GM23338 (cell line): Measurements from ENCODE around the gene UBASH3B. TPM values are rescaled to one million over a fixed set of nuclear protein-coding genes. Genes with fewer than 3 reads are reported as not detected.

ENCODE experiments used
- ATAC-seq: fragments of 200-7000 bp; cut with Tn5 transposase; 3 replicates; pipeline ENCODE4 v1.9.1; 2020
- DNase-seq: peaks from one replicate; pipeline ENCODE4 v3.0.0-alpha.2; 2015; ENCODE audit warnings: low spot score
- H2AFZ ChIP-seq: fragments of 200-600 bp; sonication (generic); 2 replicates; pipeline ENCODE4 v1.8.0; 2016; ENCODE audit warnings: antibody characterized with exemption, mild to moderate bottlenecking, moderate library complexity
- H3F3A ChIP-seq: fragments of 200-600 bp; sonication (generic); replicated peaks from 2 replicates; pipeline ENCODE4 v1.8.0; 2017; ENCODE audit warnings: antibody characterized with exemption, mixed run types, low read depth
- H3K27ac ChIP-seq: fragments of 200-600 bp; sonication (generic); 2 replicates; pipeline ENCODE4 v1.6.1; 2016; ENCODE audit warnings: low read depth
- H3K27me3 ChIP-seq: fragments of 200-600 bp; sonication (generic); 2 replicates; pipeline ENCODE4 v1.8.0; 2016; ENCODE audit warnings: mild to moderate bottlenecking, mixed run types, moderate library complexity; ENCODE audit not compliant: insufficient read depth
- H3K36me3 ChIP-seq: fragments of 200-600 bp; sonication (generic); 2 replicates; pipeline ENCODE4 v1.8.0; 2016; ENCODE audit warnings: mild to moderate bottlenecking; ENCODE audit not compliant: insufficient read depth
- H3K4me1 ChIP-seq: fragments of 200-600 bp; sonication (generic); 2 replicates; pipeline ENCODE4 v1.8.0; 2016; ENCODE audit warnings: mild to moderate bottlenecking, moderate library complexity; ENCODE audit not compliant: insufficient read depth
- H3K4me2 ChIP-seq: fragments of 200-600 bp; sonication (generic); 2 replicates; pipeline ENCODE4 v1.7.1; 2017; ENCODE audit warnings: mixed run types
- H3K4me3 ChIP-seq: fragments of 200-600 bp; sonication (generic); 2 replicates; pipeline ENCODE4 v1.6.1; 2016; ENCODE audit warnings: mixed run types
- H3K79me2 ChIP-seq: fragments of 200-600 bp; sonication (generic); replicated peaks from 2 replicates; pipeline ENCODE4 v1.8.0; 2017; ENCODE audit warnings: mild to moderate bottlenecking; ENCODE audit not compliant: insufficient read depth
- H3K9me2 ChIP-seq: fragments of 200-600 bp; sonication (generic); 2 replicates; pipeline ENCODE4 v1.8.0; 2017; ENCODE audit not compliant: insufficient read depth
- H4K20me1 ChIP-seq: fragments of 200-600 bp; sonication (generic); replicated peaks from 2 replicates; pipeline ENCODE4 v1.8.0; 2017; ENCODE audit warnings: mild to moderate bottlenecking; ENCODE audit not compliant: insufficient read depth
- H3K27ac Mint-ChIP-seq: 2 replicates; pipeline ENCODE4 v1.8.0; 2020; ENCODE audit warnings: inconsistent platforms, mild to moderate bottlenecking, moderate library complexity, mixed read lengths
- H3K27me3 Mint-ChIP-seq: 3 replicates; pipeline ENCODE4 v1.8.0; 2022; ENCODE audit warnings: low read depth, mild to moderate bottlenecking, moderate library complexity, mixed read lengths, inconsistent platforms; ENCODE audit not compliant: insufficient read depth, poor library complexity
- H3K36me3 Mint-ChIP-seq: 3 replicates; pipeline ENCODE4 v1.8.0; 2021; ENCODE audit warnings: low read depth, mild to moderate bottlenecking, inconsistent platforms, moderate library complexity, mixed read lengths
- H3K4me1 Mint-ChIP-seq: 3 replicates; pipeline ENCODE4 v1.8.0; 2020; ENCODE audit warnings: mild to moderate bottlenecking, inconsistent platforms, mixed read lengths
- H3K4me3 Mint-ChIP-seq: 3 replicates; pipeline ENCODE4 v1.8.0; 2021; ENCODE audit warnings: moderate library complexity, mild to moderate bottlenecking, inconsistent platforms, mixed read lengths
- H3K9me3 Mint-ChIP-seq: 3 replicates; pipeline ENCODE4 v1.8.0; 2020; ENCODE audit warnings: moderate library complexity, mild to moderate bottlenecking, inconsistent platforms, mixed read lengths
- CREB1 ChIP-seq: fragments of 250-450 bp; sonication (Bioruptor Pico); IDR thresholded peaks from 2 replicates; pipeline ENCODE4 v1.5.0; 2020; ENCODE audit warnings: low read depth, mild to moderate bottlenecking, moderate library complexity
- CTCF ChIP-seq, 2 experiments: fragments of 200-600 bp in 1 of 2; sonication (generic) in 1 of 2; conservative IDR thresholded peaks; 2 replicates each; pipeline versions ENCODE4 v1.5.1 to v1.6.1; 2016 to 2017; ENCODE audit warnings: antibody characterized with exemption in 2 of 2, low read depth in 2 of 2, mild to moderate bottlenecking in 2 of 2, moderate library complexity in 1 of 2
- EZH2 ChIP-seq: fragments of 200-600 bp; sonication (generic); IDR thresholded peaks from one replicate; pipeline ENCODE4 v1.8.0; 2017; ENCODE audit warnings: antibody characterized with exemption, mild to moderate bottlenecking, low read depth; ENCODE audit not compliant: unreplicated experiment
- EZH2phosphoT487 ChIP-seq: fragments of 200-600 bp; sonication (generic); IDR thresholded peaks from one replicate; pipeline ENCODE4 v1.8.1; 2018; ENCODE audit warnings: antibody characterized with exemption; ENCODE audit not compliant: unreplicated experiment
- JUNB ChIP-seq: IDR thresholded peaks from one replicate; pipeline ENCODE4 v1.6.1; 2016; ENCODE audit warnings: antibody characterized with exemption; ENCODE audit not compliant: unreplicated experiment
- NANOG ChIP-seq: IDR thresholded peaks from 2 replicates; pipeline ENCODE4 v1.6.1; 2016; ENCODE audit warnings: antibody characterized with exemption, borderline replicate concordance
- POLR2AphosphoS5 ChIP-seq: IDR thresholded peaks from 2 replicates; pipeline ENCODE4 v1.6.1; 2016; ENCODE audit warnings: antibody characterized with exemption, low read depth
- REST ChIP-seq: IDR thresholded peaks from one replicate; pipeline ENCODE4 v1.6.1; 2018; ENCODE audit warnings: antibody characterized with exemption; ENCODE audit not compliant: unreplicated experiment
- STAT1 ChIP-seq: IDR thresholded peaks from one replicate; pipeline ENCODE4 v1.6.1; 2016; ENCODE audit warnings: antibody characterized with exemption; ENCODE audit not compliant: unreplicated experiment
- ZNF114 ChIP-seq: fragments of 250-450 bp; sonication (Bioruptor Pico); IDR thresholded peaks from 2 replicates; pipeline ENCODE4 v1.5.0; 2020; ENCODE audit warnings: mild to moderate bottlenecking, moderate library complexity
- ZNF331 ChIP-seq: fragments of 250-450 bp; sonication (Bioruptor Pico); IDR thresholded peaks from 2 replicates; pipeline ENCODE4 v1.5.0; 2020; ENCODE audit warnings: low read depth, mild to moderate bottlenecking, moderate library complexity
- ZNF462 ChIP-seq: fragments of 250-450 bp; sonication (Bioruptor Pico); IDR thresholded peaks from 2 replicates; pipeline ENCODE4 v1.5.0; 2020; ENCODE audit warnings: mild to moderate bottlenecking, moderate library complexity
- polyA plus RNA-seq: library from polyadenylated mRNA; unstranded; fragments of >200 nt; fragmentation: Nextera tagmentation; extraction: Ambion mirVana; gene quantifications from 2 replicates; pipeline ENCODE4 v1.2.1, GENCODE V29; 2016
- total RNA-seq: library from RNA; depleted of rRNA; stranded (reverse); fragments of >200 nt; shearing (Covaris generic); gene quantifications from 2 replicates; pipeline ENCODE4 v1.2.3, GENCODE V29; 2014
- TF ChIP-seq, protein P1 (sequence below): IDR thresholded peaks from 2 replicates; pipeline ENCODE4 v1.6.1; 2016; ENCODE audit warnings: antibody characterized with exemption

Gene UBASH3B
- total and polyA plus RNA-seq, 2 experiments from 2014 or later = 2.1 to 12.0 TPM

- Histone ChIP-seq H3F3A (no peaks in the 10 kb centered on the region), H3K4me1 (no peaks in the 10 kb centered on the region), H3K9me2 (0 out of 2 replicates have a peak, but pooled peaks cover 6% of the 10 kb centered on the region), H3K27ac (no peak overlapping the region), H3K4me2 (no peak overlapping the region), H3K4me3 (no peak overlapping the region), H2AFZ (no peak overlapping the region), H3K79me2 (no peaks in the 10 kb centered on the region), H3K27me3 (no peaks in the 10 kb centered on the region), H4K20me1 (no peaks in the 10 kb centered on the region; the same call in 1 of the 2 replicates), H3K36me3 (no peaks in the 10 kb centered on the region)
- ATAC-seq (no peak), DNase-seq (no peak)
- Mint-ChIP-seq H3K9me3 (no peaks in the 10 kb centered on the region), H3K4me1 (no peaks in the 10 kb centered on the region), H3K27me3 (no peaks in the 10 kb centered on the region), H3K36me3 (no peaks in the 10 kb centered on the region), H3K27ac (no peak overlapping the region), H3K4me3 (no peak overlapping the region)
- TF ChIP-seq EZH2phosphoT487 = no peak
- TF ChIP-seq STAT1 = no peak
- TF ChIP-seq, protein P1, sequence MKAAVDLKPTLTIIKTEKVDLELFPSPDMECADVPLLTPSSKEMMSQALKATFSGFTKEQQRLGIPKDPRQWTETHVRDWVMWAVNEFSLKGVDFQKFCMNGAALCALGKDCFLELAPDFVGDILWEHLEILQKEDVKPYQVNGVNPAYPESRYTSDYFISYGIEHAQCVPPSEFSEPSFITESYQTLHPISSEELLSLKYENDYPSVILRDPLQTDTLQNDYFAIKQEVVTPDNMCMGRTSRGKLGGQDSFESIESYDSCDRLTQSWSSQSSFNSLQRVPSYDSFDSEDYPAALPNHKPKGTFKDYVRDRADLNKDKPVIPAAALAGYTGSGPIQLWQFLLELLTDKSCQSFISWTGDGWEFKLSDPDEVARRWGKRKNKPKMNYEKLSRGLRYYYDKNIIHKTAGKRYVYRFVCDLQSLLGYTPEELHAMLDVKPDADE = no peak
- TF ChIP-seq CTCF (conservative IDR thresholded peaks at IDR 0.05; ENCODE audit: low read depth in 2 of 2) = no peak
- TF ChIP-seq ZNF462 (CRISPR knock-in tag) = no peak
- TF ChIP-seq POLR2AphosphoS5 = no peak
- TF ChIP-seq ZNF331 (CRISPR knock-in tag) = no peak
- TF ChIP-seq NANOG = no peak
- no peak for TF ChIP-seq REST
- TF ChIP-seq EZH2 = no peak
- no peak for TF ChIP-seq CREB1
- no peak for TF ChIP-seq JUNB
- TF ChIP-seq ZNF114 (CRISPR knock-in tag) = no peak
These were observed 45.1 kb downstream of the UBASH3B start for GRCh38 chr11:122700666-122701065.
